OCI-LY7 (cell line): ENCODE results near the gene ACVR2A.

Source experiments
- CTCF ChIP-seq: fragments of 200-600 bp; sonication (generic); conservative IDR thresholded peaks from 2 replicates; pipeline ENCODE4 v1.5.1; 2014; ENCODE audit warnings: mild to moderate bottlenecking, antibody characterized with exemption, low read length, moderate library complexity, mixed read lengths
- EZH2phosphoT487 ChIP-seq: fragments of 200-600 bp; sonication (generic); IDR thresholded peaks from 2 replicates; pipeline ENCODE4 v1.6.1; 2018; ENCODE audit warnings: low read depth, borderline replicate concordance, mild to moderate bottlenecking, mixed run types, antibody characterized with exemption, low read length, moderate library complexity, mixed read lengths

- TF ChIP-seq CTCF = no peak
- no peak for TF ChIP-seq EZH2phosphoT487
Measured at GRCh38 chr2:147939313-147939712, 94.5 kb downstream of the ACVR2A start.
